GM19240 (cell line): ENCODE data around the gene PRDM8.

Experiments used
- DNase-seq: peaks from one replicate; pipeline ENCODE4 v3.0.0; 2011; ENCODE audit warnings: low spot score; ENCODE audit not compliant: insufficient read length

PRDM8 gene

GRCh38 chr4:80199947-80200346 lies 2.6 kb downstream of the PRDM8 start:
- no peak for DNase-seq

GRCh38 chr4:80201252-80202151 lies 4.2 kb downstream of the PRDM8 start:
- no peak for DNase-seq

- peak; percentile 74 for DNase-seq
Measured at GRCh38 chr4:80202190-80202711, 4.9 kb downstream of the PRDM8 start.

GRCh38 chr4:80202741-80203553 lies 5.6 kb downstream of the PRDM8 start:
- DNase-seq = no peak

- DNase-seq = no peak
Measured at GRCh38 chr4:80204433-80205011, 7.2 kb downstream of the PRDM8 start.

GRCh38 chr4:80206111-80206510 lies 8.8 kb downstream of the PRDM8 start:
- no peak for DNase-seq

GRCh38 chr4:80206521-80207171 lies 9.3 kb downstream of the PRDM8 start:
- DNase-seq = no peak

- DNase-seq = no peak
Measured at GRCh38 chr4:80207172-80207583, 9.9 kb downstream of the PRDM8 start.

- no peak for DNase-seq
Measured at GRCh38 chr4:80207664-80208063, 10.4 kb downstream of the PRDM8 start.

- no peak for DNase-seq
Measured at GRCh38 chr4:80208610-80209339, 11.5 kb downstream of the PRDM8 start.

GRCh38 chr4:80209340-80209701 lies 12.0 kb downstream of the PRDM8 start:
- no peak for DNase-seq

- DNase-seq = no peak
Measured at GRCh38 chr4:80210549-80210948, 13.2 kb downstream of the PRDM8 start.

- DNase-seq = no peak
Measured at GRCh38 chr4:80213117-80213815, 16.0 kb downstream of the PRDM8 start.

- no peak for DNase-seq
Measured at GRCh38 chr4:80215449-80216052, 18.2 kb downstream of the PRDM8 start.

- DNase-seq = no peak
Measured at GRCh38 chr4:80216100-80216761, 18.9 kb downstream of the PRDM8 start.

- no peak for DNase-seq
Measured at GRCh38 chr4:80219301-80220025, 22.2 kb downstream of the PRDM8 start.

GRCh38 chr4:80220711-80221110 lies 23.4 kb downstream of the PRDM8 start:
- DNase-seq = no peak

- DNase-seq = no peak
Measured at GRCh38 chr4:80221161-80221560, 23.9 kb downstream of the PRDM8 start.
